ENCODE results near the gene GSTP1.
"Not testable (repeated sequence)": the region's sequence is repeated elsewhere in the genome, so short reads cannot be mapped to it uniquely, and the experiment has no call there.

GSTP1 gene

DNA sequence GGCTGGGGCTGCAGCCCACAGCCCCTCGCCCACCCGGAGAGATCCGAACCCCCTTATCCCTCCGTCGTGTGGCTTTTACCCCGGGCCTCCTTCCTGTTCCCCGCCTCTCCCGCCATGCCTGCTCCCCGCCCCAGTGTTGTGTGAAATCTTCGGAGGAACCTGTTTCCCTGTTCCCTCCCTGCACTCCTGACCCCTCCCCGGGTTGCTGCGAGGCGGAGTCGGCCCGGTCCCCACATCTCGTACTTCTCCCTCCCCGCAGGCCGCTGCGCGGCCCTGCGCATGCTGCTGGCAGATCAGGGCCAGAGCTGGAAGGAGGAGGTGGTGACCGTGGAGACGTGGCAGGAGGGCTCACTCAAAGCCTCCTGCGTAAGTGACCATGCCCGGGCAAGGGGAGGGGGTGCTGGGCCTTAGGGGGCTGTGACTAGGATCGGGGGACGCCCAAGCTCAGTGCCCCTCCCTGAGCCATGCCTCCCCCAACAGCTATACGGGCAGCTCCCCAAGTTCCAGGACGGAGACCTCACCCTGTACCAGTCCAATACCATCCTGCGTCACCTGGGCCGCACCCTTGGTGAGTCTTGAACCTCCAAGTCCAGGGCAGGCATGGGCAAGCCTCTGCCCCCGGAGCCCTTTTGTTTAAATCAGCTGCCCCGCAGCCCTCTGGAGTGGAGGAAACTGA lies 731 bp downstream of the GSTP1 start:
- TF ChIP-seq, protein P1, sequence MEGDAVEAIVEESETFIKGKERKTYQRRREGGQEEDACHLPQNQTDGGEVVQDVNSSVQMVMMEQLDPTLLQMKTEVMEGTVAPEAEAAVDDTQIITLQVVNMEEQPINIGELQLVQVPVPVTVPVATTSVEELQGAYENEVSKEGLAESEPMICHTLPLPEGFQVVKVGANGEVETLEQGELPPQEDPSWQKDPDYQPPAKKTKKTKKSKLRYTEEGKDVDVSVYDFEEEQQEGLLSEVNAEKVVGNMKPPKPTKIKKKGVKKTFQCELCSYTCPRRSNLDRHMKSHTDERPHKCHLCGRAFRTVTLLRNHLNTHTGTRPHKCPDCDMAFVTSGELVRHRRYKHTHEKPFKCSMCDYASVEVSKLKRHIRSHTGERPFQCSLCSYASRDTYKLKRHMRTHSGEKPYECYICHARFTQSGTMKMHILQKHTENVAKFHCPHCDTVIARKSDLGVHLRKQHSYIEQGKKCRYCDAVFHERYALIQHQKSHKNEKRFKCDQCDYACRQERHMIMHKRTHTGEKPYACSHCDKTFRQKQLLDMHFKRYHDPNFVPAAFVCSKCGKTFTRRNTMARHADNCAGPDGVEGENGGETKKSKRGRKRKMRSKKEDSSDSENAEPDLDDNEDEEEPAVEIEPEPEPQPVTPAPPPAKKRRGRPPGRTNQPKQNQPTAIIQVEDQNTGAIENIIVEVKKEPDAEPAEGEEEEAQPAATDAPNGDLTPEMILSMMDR (conservative IDR thresholded peaks at IDR 0.05) = no peak

DNA sequence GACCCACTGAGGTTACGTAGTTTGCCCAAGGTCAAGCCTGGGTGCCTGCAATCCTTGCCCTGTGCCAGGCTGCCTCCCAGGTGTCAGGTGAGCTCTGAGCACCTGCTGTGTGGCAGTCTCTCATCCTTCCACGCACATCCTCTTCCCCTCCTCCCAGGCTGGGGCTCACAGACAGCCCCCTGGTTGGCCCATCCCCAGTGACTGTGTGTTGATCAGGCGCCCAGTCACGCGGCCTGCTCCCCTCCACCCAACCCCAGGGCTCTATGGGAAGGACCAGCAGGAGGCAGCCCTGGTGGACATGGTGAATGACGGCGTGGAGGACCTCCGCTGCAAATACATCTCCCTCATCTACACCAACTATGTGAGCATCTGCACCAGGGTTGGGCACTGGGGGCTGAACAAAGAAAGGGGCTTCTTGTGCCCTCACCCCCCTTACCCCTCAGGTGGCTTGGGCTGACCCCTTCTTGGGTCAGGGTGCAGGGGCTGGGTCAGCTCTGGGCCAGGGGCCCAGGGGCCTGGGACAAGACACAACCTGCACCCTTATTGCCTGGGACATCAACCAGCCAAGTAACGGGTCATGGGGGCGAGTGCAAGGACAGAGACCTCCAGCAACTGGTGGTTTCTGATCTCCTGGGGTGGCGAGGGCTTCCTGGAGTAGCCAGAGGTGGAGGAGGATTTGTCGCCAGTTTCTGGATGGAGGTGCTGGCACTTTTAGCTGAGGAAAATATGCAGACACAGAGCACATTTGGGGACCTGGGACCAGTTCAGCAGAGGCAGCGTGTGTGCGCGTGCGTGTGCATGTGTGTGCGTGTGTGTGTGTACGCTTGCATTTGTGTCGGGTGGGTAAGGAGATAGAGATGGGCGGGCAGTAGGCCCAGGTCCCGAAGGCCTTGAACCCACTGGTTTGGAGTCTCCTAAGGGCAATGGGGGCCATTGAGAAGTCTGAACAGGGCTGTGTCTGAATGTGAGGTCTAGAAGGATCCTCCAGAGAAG lies 1.6 kb downstream of the GSTP1 start:
- TF ChIP-seq, protein P1 (conservative IDR thresholded peaks at IDR 0.05) = no peak
- H3K27ac ChIP-seq = no peak overlapping the region; the same call in 1 of the 2 replicates

More for the DNA sequence above, 731 bp downstream of the GSTP1 start:
- H3K27ac ChIP-seq = peak overlapping the region; percentile 84; the same call in 1 of the 2 replicates

DNA sequence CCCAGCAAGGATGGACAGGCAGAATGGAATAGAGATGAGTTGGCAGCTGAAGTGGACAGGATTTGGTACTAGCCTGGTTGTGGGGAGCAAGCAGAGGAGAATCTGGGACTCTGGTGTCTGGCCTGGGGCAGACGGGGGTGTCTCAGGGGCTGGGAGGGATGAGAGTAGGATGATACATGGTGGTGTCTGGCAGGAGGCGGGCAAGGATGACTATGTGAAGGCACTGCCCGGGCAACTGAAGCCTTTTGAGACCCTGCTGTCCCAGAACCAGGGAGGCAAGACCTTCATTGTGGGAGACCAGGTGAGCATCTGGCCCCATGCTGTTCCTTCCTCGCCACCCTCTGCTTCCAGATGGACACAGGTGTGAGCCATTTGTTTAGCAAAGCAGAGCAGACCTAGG lies 2.3 kb downstream of the GSTP1 start:
- H3K27ac ChIP-seq = peak overlapping the region; percentile 9; the same call in 1 of the 2 replicates
- TF ChIP-seq, protein P1 (conservative IDR thresholded peaks at IDR 0.05) = no peak

DNA sequence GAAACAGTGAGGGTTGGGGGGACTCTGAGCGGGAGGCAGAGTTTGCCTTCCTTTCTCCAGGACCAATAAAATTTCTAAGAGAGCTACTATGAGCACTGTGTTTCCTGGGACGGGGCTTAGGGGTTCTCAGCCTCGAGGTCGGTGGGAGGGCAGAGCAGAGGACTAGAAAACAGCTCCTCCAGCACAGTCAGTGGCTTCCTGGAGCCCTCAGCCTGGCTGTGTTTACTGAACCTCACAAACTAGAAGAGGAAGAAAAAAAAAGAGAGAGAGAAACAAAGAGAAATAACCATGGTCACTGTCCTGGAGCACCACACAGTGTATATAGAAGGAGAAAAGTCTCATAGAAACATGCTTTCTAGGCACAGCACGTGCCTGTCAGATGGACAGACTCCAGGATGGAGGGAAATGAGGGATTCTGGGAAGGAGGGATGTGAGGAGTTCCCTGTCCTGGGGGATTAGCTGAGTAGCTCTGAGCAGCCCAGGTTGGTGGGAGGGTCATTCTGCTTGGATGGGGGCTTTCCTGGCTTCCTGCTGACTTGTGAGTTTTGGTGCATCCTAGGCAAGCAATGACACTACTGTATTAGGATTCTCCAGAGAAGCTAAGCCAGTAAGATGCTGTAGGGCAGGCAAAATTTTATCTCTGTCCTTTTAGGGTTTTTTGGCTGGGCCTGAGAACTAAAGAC lies 3.1 kb downstream of the GSTP1 start:
- TF ChIP-seq, protein P1 (conservative IDR thresholded peaks at IDR 0.05) = no peak
- H3K27ac ChIP-seq = peak overlapping the region; percentile 9; the same call in 1 of the 2 replicates

DNA sequence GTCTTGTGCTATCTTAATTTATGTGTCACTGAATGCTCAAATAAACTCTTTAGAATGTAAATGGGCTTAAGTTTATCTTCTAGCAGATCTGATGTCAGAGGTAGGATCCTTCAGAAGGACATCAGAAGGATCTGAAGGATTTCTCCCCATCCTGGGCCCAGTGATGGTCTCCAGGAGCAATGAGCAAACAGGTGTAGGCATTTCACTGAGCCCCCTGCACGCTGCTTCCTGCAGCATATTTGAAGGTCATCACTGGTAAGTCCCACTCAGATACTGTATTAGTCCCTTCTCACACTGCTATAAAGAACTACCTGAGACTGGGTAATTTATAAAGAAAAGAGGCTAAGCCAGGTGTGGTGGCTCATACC lies 4.5 kb downstream of the GSTP1 start:
- TF ChIP-seq, protein P1 (conservative IDR thresholded peaks at IDR 0.05) = no peak
- no peak overlapping the region for H3K27ac ChIP-seq

DNA sequence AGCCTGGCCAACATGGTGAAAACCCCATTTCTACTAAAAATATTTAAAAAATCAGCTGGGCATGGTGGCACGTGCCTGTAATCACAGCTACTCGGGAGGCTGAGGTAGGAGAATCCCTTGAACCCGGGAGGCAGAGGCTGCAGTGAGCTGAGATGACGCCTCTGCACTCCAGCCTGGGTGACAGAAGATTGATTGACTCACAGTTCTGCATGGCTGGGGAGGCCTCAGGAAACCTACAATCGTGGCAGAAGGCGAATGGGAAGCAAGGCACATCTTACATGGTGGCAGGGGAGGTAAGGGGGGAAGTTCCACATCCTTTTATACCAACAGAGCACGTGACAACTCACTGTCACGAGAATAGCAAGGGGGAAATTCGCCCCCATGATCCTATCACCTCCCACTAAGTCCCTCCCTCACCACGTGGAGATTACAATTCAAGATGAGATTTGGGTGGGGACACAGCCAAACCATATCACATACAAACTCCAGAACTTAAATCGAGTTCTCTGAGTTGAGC lies 5.3 kb downstream of the GSTP1 start:
- H3K27ac ChIP-seq = not testable (repeated sequence)

DNA sequence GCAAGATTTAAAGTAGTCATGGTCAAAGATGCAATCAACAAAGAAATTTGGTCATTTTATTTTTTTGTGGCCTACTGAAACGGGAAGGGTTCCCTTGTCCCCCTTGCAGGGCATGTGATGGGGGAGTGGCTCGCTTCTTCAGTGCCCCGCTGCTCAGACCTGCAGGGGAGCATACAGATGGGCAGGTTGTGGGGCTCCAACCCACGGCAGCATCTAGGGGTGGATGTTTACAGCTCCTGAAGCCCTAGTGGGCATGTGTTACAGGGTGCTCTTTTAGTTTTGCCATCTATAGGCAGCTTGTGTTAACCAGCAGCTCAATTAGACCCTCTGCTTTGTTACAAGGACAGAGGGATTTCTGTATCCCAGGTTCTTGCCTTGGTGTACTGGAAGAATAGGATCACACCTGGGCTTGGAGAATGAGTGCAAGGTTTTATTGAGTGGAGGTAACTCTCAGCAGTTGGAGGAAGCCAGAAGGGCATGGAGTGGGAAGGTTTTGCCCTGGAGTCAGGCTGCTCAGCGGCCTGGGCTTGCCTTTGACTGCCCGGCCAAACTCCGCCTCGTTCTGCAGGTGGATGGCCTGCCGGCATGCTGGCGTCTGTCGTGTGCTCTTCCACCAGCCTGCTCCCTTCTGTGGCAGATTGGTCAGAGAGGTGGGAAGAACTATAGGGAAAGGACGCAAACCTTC lies 9.4 kb downstream of the GSTP1 start:
- TF ChIP-seq, protein P1 (conservative IDR thresholded peaks at IDR 0.05) = no peak
- no peak overlapping the region for H3K27ac ChIP-seq
